HG03520 (cell line): ENCODE data around the gene KCNG2.

Experiments used
- ATAC-seq: cut with Tn5 transposase; IDR thresholded peaks from one replicate; pipeline ENCODE4 v1.9.1; 2021; ENCODE audit warnings: mild to moderate bottlenecking, moderate library complexity; ENCODE audit not compliant: unreplicated experiment

Gene KCNG2

DNA sequence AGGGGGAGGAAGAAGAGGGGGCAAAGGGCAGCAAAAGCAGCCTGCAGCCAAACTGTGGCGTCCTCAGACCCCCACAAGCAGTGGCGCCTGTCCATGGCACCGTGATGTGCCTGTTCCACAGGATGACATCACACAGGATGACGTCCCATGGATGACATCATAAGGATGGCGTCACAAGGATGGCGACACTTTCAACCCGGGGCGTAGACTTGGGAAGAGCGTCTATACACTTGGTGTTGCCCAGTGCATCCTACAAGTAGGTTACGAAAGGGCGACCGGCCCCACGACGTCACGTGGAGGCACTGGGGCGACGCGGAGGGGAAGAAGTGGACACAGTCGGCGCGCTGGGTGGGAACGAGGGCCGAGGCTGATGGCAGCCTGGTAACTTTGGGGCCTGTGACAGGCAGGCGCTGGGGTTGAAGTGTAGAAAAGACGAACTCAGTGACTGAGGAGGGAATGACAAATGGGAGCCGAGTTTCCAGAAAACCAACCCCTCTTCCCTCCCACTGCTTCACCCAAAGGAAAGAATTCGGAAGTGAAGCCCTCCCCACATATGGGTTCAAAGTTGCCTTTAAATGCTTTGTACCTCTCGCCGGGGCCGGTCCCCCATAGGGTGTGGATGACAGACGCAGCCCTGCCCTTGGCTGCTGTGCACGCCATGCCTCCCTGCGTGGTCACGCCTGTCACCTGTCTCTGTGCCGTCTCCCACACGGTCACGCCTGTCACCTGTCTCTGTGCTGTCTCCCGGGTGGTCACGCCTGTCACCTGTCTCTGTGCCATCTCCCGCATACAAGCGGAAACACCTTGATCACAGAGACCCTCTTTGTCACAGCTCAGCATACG lies 13.4 kb upstream of the KCNG2 start:
- ATAC-seq: no peak

DNA sequence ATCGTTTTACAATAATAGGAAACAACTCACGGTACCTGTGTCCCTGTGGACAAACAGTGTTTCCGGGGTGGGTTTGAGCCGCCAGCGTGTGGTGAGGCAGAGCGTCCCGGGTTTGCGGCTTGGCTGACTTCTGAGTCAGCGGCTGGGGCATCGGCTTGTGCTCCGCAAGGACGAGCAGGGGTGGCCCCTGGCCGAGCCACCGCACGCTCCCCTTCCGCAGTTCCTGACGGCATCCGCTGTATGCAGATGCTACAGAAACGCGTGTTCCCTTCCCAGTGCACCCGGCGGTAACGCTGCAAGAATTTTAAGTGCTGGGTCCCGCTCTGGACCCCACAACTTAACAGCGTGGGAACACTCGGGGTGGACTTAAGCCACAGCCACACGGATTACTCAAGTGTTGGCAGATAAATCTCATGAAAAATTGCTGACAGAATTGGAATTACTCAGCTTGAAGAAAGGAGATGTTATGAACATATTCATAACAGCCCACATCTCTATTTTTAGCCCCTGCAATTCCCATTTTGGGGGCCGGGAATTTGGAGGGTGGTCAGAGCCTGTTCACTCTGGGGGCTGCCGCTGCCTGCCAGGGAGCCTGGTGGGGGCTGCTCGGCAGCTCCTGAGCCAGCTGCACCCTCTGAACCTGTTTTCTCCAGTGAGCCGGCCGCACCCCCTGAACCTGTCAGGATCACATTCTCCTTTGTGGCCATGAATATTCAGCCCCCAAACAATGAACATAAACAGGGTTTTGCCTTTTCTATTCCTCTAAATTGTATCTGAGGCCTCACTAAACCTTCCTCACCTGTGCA lies 12.6 kb upstream of the KCNG2 start:
- no peak for ATAC-seq

DNA sequence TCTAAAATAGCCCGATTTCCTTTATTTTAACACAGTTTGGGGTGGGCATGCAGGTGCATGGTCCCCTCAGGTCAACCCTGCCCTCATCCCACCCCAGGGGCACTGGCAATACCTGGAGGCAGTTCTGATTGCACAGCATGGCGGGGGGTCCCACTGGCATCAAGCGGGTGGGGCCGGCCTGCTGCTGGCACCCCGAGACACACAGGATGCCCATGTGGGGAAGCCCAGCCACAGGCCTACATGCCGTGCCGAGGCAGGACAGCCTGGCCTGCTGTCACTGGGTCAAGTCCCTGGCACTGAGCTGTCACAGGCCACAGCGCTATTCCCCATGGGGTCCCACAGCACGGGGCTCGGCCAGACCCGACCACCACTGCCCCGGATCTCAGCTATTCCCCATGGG lies 11.9 kb upstream of the KCNG2 start:
- no peak for ATAC-seq

DNA sequence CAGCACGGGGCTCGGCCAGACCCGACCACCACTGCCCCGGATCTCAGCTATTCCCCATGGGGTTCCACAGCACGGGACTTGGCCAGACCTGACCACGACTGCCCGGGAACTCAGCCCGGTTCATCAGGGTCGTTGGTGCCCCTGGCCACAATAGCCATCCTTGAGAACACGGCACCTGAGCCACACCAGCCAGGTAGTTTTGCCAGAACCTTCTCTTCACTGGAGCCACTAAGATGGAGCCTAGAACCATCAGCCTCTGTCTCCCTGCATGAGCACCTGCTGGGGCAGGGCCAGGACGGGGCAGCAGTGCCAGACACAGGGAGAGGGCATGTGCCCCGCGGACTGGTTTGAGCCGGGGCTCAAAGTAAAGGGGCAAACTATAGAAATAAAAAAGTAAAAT lies 11.4 kb upstream of the KCNG2 start:
- ATAC-seq: no peak

DNA sequence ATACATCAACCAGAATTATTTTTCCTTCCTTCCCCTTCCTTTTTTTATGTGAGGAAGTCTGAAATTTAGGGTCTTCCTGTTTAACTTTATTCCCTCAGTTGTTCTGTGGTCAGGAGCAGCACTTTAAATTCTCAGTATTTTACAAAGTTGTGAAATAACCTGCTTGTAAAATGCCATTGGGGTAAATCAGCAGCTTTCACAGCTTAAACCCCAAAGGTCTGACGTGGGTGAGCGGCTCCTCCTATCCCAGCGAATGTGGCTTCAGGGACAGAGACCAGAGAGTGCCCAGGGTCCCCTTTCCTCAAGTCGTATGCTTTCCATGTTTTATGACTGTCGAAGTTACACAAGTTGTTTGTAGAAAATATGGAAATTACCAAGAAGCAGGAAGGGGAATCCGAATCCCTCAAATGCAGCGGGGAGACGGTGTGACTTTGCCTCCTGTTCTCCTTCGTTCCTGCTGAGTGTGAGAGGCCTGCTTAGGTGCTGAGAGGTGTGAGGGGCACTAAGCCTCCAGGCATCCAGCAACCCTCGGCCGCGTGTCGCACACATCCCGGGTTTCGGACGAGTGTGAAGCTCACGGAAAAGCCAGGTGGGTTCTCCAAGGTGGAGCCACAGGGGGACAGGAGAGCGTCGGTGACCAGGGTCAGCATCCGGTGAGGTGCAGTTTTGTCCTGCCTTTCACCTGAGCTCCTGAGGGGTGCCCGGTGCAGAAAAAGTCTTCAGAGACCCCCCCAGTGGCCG lies 10.8 kb upstream of the KCNG2 start:
- ATAC-seq: no peak

DNA sequence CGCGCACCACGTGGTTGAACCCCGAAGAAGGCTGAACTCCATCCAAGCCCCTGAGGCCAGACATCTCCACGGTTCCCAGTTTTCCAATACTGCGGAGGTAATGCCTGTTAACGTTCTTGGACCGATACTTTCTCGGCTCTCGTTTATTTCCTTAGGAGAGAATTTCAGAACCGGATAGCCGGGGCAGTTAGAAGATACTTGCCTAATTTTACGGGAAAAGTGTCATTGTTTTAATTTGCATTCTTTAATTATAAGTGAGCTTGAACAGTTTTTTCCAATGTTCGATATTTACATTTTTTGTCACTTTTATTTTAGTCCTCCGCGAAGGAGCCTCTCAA lies 10.2 kb upstream of the KCNG2 start:
- no peak for ATAC-seq

DNA sequence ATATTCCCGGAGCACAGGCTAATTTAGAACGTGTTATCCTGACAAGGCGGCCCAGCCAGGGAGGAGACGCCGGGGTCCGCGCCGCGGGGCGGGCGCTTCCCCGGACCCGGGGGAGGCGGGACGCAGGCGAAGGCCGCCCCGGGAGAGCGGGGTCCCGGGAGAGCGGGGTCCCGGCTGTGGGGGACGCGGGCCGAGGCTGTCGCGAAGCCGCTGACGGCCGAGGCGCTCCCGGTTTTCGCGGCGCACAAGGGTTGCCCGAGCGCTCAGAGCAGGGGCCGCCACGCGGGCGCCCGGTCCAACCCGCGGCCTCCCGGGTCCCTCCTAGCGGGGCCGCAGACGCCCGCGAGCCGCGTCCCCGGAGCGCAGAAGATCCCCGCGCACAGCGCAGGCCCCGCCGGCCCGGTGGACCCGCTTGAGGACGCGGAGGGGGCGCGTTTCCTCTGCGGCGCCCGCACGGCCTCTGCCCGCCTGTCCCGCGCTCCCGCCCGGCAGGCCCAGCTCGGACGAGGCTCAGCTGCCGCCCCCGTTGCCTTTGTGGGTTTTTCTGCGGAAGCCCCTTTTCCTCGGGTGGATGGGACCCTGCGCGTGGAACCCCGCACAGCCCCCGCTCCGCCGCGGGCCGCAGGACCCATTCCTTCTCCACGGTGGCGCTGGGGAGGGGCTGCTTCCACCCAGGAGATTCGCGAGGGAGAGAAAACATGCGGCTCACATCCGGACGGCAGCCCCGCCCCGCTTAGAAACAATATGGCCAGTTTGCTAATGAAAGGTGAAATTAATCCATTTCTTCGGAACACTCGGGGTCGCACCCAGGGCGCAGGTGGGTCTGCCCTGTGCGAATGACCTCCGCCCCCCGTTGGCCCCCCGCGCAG lies 9.6 kb upstream of the KCNG2 start:
- ATAC-seq: no peak

DNA sequence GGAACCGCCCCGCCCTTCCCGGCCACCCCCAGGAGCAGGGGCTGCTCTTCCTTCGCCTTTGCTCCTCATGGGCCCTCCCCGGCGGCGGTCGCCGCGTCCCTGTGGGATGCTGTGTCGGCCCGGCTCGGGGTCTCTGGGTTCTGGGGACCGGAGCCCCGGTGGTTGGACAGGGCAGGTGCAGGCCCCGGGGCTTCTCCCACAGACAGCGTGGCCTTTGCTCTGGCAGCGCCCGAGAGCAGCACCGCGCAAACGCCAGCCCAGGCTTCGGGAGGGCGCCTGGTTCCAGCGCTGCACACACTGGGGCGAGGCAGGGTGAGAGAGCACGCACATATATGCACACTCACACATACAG lies 9.0 kb upstream of the KCNG2 start:
- no peak for ATAC-seq

DNA sequence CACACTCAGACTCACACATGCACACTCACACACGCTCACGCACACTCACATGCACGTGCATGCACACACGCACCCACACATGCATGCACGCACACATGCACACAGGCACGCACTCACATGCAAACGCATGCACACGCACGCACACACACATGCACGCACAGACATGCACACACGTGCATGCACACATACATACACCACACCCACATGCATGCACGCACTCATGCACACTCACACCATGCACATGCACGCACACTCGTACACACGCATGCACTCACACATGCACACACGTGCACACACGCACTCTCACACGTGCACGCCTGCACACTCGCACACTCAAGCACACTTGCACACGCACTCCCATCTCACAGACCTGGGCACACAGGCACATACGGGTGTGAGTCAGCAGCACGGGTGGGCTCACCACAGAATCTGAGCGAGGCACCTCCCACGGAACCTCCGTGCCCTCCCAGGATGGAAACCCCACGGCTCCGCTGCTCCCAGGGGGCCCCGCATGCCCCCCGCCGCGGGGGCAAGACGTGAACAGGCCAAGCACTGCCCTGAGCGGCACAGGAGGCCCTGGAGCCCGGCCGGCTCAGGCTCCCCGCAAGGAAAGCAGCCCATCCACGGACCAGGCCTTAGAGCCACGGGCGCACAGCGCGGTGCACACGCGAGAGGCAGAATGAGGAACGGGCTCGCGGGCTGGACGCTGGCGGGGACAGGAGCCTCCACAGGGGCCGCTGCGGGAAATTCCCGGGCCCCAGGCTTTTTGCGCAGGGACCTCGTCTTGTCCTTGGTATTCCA lies 8.4 kb upstream of the KCNG2 start:
- no peak for ATAC-seq

DNA sequence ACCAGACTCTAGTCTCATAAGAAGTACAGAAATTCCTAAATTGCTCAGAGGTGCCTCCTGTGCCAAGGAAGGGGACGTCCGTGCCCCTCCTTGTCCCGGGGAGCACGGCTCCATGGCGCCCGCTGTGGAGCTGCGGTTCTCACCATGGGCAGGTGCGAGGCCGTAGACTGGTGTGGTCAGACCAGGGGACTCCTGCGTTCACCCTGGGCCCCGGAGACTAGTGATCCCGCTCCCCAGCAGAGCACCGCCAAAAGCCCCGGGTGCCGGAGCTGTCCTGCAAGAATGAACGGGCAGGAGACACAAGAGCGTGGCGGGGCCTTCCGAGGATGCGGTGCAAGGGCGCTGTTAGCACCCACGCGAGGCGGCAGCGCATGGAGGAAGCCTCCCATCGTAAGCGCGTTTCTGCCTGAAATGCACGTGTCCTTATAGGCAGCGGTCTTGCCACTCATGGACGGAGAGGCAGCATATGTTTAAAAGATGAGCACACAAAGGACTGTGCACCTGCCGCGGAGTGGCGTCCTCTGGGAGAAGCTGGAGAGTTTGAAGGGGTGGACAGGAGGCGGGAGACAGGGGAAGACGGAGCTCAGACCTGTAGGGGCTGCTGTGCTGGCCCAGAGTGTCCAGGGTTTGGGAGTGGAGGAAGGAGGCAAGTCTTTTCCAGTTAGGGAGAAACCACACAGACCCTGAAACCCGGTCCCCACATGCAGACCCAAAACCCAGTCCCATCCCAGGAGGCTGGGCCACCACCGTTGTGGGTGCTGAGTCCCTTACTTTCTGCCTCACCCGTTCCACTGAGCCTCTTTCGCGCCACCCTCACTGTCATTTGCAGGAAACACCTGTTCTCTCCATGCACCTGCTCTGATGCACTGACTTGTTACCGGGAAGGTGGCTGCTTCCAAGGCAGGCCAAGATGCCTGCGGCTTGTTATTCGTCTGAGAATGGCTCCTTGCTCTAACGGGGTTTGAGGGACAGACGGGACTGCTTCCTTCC lies 7.5 kb upstream of the KCNG2 start:
- no peak for ATAC-seq

DNA sequence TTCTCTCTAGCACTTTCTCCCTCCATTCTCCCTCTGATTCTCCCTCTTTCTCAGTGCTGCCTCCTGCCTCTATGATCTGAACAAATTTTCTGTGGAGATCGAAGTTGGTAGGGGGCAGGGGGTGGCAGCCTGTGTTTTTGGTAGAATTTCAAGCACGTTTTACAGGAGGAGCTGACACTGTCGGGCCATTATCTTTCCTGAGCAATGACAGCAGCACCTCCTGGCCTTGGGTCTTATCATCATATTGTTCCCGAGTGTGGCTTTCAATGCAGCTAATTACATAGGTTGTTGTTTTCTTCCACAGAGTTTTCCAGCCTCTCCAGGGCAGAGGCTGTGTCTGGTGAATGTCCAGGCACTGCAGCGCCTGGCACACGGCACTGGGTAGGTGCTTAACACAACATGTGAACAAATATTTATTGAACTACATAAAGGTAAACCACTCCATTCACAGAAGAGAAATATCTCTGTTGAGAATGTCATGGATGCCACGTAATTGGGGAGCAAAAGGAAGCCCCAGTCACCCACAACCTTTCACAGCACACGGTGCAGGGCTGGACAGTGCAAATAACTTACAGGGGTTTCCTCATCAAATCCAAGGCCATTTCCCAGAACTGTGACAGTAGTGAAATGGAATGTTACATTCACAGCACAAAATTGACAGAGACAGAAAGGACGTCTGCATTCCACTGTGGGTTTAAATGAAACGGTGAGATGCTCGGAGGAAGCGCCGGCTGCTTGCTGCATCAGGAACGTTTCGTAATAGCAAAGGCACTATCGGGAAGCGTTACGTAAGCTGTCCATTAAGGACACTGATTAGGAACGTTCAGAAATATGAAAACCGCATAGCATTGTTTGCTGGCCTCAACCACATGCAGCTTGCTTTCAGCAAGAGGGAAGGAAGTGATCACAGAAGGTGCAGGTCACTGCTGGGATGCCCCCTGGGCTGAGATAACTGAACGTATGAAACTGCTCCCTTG lies 6.5 kb upstream of the KCNG2 start:
- ATAC-seq: no peak

DNA sequence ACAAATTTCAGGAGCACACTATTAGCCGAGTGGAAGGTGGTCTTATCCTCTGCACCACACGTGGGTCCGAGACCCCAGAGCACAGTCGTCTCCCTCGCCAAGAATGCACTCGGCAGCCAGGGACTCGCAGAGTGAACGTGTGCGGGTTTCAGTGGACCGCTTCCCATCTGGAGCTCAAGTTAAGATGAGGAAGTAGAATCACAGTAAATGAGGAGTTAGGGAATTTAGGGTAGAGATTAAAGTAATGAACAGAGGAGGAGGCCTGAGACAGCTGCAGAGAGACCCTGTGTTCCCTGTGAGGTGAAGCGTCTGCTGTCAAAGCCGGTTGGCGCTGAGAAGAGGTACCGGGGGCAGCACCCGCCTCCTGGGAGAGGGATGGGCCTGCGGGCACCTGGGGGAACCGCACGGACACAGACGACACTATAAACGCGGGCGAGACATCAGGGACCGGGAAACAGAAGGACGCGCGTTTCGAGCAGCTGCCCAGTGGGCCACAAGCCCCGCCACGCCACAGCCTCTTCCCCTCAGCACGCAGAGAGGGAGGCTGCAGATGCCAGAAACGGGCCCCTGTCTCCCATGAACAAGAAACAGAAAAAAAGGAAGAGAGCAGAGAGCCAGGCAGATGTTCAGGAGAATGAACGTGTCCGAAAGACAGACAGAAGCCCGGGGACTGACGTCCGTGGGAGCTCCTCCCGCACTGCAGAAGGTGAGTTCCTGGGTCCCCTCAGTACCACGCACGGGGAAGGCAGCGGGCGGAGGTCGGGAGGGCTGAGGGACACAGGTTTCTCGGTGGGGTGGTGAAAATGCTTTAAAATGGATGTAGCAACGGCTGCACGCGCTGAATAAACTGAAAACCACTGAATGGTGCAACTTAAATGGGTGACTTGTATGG lies 5.4 kb upstream of the KCNG2 start:
- no peak for ATAC-seq

DNA sequence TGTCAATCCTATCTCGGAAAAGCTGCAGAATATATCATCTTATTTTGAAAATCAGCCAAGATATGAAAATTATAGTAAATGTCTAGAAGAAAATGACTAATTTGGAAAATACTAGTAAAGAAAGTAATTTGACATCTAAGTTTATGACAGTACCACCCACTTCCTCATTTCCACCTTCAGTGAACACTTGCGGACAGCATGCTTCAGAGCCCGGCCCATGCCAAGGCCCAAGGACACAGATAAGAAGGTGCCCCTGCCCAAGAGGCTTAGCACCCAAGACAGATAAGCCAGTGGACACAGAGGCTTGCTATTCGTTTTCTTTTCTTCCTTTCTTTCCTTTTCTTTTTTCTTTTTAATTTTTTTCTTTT lies 4.8 kb upstream of the KCNG2 start:
- ATAC-seq: no peak

DNA sequence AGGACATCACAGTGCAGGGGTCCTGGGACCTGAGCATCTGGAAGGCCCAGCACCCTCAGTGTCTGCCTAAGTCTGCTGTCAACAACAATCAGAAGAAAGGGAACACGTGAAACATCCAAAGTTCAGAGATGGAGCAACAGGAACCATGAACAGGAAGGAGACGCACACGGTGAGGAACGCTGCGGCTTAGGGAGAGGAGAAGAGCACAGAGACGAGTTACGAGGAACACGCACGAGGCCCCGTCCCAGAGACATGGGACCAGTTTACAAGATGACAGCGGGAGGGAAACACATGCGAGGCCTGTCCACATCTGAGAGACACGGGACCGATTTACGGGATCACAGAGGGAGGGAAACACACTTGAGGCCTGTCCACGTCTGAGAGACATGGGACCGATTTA lies 2.9 kb upstream of the KCNG2 start:
- no peak for ATAC-seq

DNA sequence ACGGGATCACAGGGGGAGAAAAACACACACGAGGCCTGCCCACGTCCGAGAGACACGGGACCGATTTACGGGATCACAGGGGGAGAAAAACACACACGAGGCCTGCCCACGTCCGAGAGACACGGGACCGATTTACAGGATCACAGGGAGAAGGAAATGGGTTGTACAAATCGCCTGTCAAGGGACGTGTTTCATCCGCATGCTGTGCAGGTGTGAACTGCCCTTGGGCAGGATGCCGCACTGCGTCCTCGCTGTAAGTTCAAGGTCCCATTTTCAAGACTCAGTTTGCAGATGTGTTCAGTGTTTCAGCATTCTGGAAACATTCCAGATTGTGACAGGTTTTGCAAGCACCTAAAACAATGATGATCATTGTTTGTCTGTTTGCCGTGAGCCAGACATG lies 2.3 kb upstream of the KCNG2 start:
- no peak for ATAC-seq

DNA sequence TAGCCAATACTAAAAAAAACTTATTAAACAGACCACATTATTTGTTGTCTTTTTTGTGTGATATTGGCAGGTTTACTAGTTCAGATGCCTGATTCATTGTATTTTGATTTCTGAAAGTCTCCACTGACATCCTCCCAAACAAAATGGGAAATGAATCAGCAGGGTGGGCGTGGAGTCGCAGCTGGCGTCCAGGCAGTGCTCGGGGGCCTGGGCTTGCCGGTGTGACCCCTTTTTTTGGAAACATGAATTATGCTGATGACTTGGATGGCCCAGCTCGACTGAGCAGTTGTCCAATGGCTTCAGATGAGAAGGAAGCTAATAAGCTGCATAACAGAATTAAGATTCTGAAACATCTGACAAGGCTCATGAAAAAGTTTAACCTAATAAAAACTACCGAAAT lies 1.7 kb upstream of the KCNG2 start:
- ATAC-seq: no peak
